Measurements from ENCODE around the gene TSSK2.

- TF ChIP-seq TAF1 (IDR thresholded peaks at IDR 0.05; ENCODE audit: low read depth, low read length): no peak
- no peak for TF ChIP-seq POLR2A (IDR thresholded peaks at IDR 0.05; ENCODE audit: low read depth, low read length)
These were observed 45.8 kb upstream of the TSSK2 start for GRCh38 chr22:19085233-19085718.
